ENCODE data around the gene SLTM.

SLTM gene

GRCh38 chr15:58933281-58934113, at the start of gene SLTM:
TSS of gene SLTM (minus strand) at chr15:58933679. CDS start at chr15:58933565, 114 bp downstream.
- ChIA-PET CTCF (interaction anchor here (0.9 kb wide), 1 partner anchor 10 kb away, joined by 5 read pairs; no protein-coding TSS in a partner anchor), POLR2A (interaction anchor here (0.6 kb wide), 1 partner anchor 34 kb away, joined by 3 read pairs; no protein-coding TSS in a partner anchor)
- TF ChIP-seq CTCF (IDR thresholded peaks at IDR 0.05; ENCODE audit: control extremely low read depth, extremely low read depth, low read depth, missing control alignments), result no peak
- peak; percentile 94 for DNase-seq (ENCODE audit: extremely low spot score)

GRCh38 chr15:58983261-58983660, 49.8 kb upstream of the SLTM start:
- ChIA-PET POLR2A (no interaction called here), CTCF (interaction anchor here (1.0 to 1.3 kb wide), 2 partner anchors 8 to 21 kb away, joined by 3 to 4 read pairs; no protein-coding TSS in a partner anchor)
- no peak for DNase-seq (ENCODE audit: extremely low spot score)
- no peak for TF ChIP-seq CTCF (IDR thresholded peaks at IDR 0.05; ENCODE audit: control extremely low read depth, extremely low read depth, low read depth, missing control alignments)

GRCh38 chr15:58981808-58982475, 48.5 kb upstream of the SLTM start:
- ChIA-PET CTCF (interaction anchor here (1.0 to 1.3 kb wide), 2 partner anchors 9 to 520 kb away, joined by 3 to 4 read pairs; no protein-coding TSS in a partner anchor), POLR2A (no interaction called here)
- TF ChIP-seq CTCF (IDR thresholded peaks at IDR 0.05; ENCODE audit: control extremely low read depth, extremely low read depth, low read depth, missing control alignments), result no peak
- peak; percentile 36 for DNase-seq (ENCODE audit: extremely low spot score)

GRCh38 chr15:58980351-58980939, 47.0 kb upstream of the SLTM start:
- peak; percentile 25 for DNase-seq (ENCODE audit: extremely low spot score)
- TF ChIP-seq CTCF (IDR thresholded peaks at IDR 0.05; ENCODE audit: control extremely low read depth, extremely low read depth, low read depth, missing control alignments), result peak; percentile 44
- ChIA-PET POLR2A (no interaction called here), CTCF (interaction anchor here (1.0 to 2.2 kb wide), 18 partner anchors 8 to 752 kb away, joined by 3 to 12 read pairs (median 4); no protein-coding TSS in a partner anchor)

GRCh38 chr15:58977887-58978286, 44.4 kb upstream of the SLTM start:
- DNase-seq (ENCODE audit: extremely low spot score), result no peak
- ChIA-PET POLR2A (no interaction called here), CTCF (interaction anchor here (1.4 kb wide), 1 partner anchor 21 kb away, joined by 3 read pairs; no protein-coding TSS in a partner anchor)
- no peak for TF ChIP-seq CTCF (IDR thresholded peaks at IDR 0.05; ENCODE audit: control extremely low read depth, extremely low read depth, low read depth, missing control alignments)

- CTCF ChIA-PET, result interaction anchor here (1.0 to 2.7 kb wide), 5 partner anchors 10 to 739 kb away, joined by 3 to 9 read pairs (median 4); no protein-coding TSS in a partner anchor
- POLR2A ChIA-PET, result no interaction called here
- DNase-seq (ENCODE audit: extremely low spot score), result no peak
Measured at GRCh38 chr15:58967479-58967878, 34.0 kb upstream of the SLTM start.

More at GRCh38 chr15:58967479-58967878, 34.0 kb upstream of the SLTM start:
- TF ChIP-seq CTCF (IDR thresholded peaks at IDR 0.05; ENCODE audit: control extremely low read depth, extremely low read depth, low read depth, missing control alignments), result no peak
